ENCODE data around the gene INTS1.

- TF ChIP-seq, protein P1, sequence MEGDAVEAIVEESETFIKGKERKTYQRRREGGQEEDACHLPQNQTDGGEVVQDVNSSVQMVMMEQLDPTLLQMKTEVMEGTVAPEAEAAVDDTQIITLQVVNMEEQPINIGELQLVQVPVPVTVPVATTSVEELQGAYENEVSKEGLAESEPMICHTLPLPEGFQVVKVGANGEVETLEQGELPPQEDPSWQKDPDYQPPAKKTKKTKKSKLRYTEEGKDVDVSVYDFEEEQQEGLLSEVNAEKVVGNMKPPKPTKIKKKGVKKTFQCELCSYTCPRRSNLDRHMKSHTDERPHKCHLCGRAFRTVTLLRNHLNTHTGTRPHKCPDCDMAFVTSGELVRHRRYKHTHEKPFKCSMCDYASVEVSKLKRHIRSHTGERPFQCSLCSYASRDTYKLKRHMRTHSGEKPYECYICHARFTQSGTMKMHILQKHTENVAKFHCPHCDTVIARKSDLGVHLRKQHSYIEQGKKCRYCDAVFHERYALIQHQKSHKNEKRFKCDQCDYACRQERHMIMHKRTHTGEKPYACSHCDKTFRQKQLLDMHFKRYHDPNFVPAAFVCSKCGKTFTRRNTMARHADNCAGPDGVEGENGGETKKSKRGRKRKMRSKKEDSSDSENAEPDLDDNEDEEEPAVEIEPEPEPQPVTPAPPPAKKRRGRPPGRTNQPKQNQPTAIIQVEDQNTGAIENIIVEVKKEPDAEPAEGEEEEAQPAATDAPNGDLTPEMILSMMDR (IDR thresholded peaks at IDR 0.05; ENCODE audit: poor library complexity, severe bottlenecking) = no peak
- no peak for TF ChIP-seq RAD21 (conservative IDR thresholded peaks at IDR 0.05)
- TF ChIP-seq EP300 (conservative IDR thresholded peaks at IDR 0.05; ENCODE audit: poor library complexity, severe bottlenecking) = no peak
- TF ChIP-seq, protein P2, sequence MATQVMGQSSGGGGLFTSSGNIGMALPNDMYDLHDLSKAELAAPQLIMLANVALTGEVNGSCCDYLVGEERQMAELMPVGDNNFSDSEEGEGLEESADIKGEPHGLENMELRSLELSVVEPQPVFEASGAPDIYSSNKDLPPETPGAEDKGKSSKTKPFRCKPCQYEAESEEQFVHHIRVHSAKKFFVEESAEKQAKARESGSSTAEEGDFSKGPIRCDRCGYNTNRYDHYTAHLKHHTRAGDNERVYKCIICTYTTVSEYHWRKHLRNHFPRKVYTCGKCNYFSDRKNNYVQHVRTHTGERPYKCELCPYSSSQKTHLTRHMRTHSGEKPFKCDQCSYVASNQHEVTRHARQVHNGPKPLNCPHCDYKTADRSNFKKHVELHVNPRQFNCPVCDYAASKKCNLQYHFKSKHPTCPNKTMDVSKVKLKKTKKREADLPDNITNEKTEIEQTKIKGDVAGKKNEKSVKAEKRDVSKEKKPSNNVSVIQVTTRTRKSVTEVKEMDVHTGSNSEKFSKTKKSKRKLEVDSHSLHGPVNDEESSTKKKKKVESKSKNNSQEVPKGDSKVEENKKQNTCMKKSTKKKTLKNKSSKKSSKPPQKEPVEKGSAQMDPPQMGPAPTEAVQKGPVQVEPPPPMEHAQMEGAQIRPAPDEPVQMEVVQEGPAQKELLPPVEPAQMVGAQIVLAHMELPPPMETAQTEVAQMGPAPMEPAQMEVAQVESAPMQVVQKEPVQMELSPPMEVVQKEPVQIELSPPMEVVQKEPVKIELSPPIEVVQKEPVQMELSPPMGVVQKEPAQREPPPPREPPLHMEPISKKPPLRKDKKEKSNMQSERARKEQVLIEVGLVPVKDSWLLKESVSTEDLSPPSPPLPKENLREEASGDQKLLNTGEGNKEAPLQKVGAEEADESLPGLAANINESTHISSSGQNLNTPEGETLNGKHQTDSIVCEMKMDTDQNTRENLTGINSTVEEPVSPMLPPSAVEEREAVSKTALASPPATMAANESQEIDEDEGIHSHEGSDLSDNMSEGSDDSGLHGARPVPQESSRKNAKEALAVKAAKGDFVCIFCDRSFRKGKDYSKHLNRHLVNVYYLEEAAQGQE (IDR thresholded peaks at IDR 0.05; ENCODE audit: borderline replicate concordance) = no peak
- no peak for TF ChIP-seq EZH2 (IDR thresholded peaks at IDR 0.05; ENCODE audit: borderline replicate concordance, insufficient read depth, low read length, poor library complexity, severe bottlenecking)
Measured at GRCh38 chr7:1439373-1440363, 64.5 kb downstream of the INTS1 start.
